HG03097 (cell line): Measurements from ENCODE around the gene HDLBP.

Experiments used
- ATAC-seq: cut with Tn5 transposase; IDR thresholded peaks from one replicate; pipeline ENCODE4 v1.9.1; 2021; ENCODE audit not compliant: unreplicated experiment, low FRiP score

Gene HDLBP

GRCh38 chr2:241234066-241234790 is 81.2 kb downstream of the HDLBP start:
- ATAC-seq = no peak

- ATAC-seq = no peak
Observed at GRCh38 chr2:241232736-241233575, 82.5 kb downstream of the HDLBP start.

GRCh38 chr2:241230435-241230834 is 85.0 kb downstream of the HDLBP start:
- no peak for ATAC-seq

DNA sequence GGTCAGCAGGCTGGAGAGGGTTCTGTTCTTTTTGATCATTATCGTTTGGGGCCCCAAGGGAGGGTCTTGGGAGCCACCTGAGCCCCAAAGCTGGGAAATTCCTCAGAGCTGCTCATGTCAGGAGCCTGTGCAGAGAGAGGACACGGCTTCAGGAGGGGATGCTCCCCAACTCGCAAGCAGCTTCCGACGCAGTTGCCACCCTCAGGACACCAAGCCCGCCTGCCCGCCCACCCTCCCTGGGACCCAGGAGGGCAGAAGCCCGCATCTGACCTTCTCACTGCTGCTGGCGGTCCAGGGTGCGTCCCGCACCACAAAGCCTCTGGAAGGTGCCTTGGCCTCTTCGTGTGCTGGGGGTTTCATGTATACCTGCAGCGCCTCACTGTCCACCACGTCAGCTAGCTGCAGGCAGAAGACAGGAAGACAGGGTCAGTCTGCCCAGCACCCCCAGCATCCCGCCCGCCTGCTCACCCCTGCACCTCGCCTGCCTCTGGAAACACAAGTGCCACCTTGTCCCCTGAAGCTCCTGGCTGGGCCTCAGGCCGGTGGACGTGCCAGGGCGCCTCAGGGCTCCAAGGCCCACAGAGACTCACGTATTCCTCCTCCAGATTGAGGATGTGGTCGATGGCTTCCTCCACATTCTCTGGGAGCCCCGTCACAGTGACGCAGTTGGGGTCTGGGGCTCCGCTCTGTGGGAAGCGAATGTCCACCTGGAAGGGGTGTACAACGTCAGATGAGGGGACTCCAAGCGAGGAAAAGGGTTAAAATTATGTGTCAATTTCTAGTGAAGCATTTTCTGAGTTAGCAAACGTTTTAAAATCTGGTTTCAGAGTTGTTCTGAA is 85.7 kb downstream of the HDLBP start:
- ATAC-seq = no peak

GRCh38 chr2:241228860-241229516 is 86.5 kb downstream of the HDLBP start:
- ATAC-seq = no peak

DNA sequence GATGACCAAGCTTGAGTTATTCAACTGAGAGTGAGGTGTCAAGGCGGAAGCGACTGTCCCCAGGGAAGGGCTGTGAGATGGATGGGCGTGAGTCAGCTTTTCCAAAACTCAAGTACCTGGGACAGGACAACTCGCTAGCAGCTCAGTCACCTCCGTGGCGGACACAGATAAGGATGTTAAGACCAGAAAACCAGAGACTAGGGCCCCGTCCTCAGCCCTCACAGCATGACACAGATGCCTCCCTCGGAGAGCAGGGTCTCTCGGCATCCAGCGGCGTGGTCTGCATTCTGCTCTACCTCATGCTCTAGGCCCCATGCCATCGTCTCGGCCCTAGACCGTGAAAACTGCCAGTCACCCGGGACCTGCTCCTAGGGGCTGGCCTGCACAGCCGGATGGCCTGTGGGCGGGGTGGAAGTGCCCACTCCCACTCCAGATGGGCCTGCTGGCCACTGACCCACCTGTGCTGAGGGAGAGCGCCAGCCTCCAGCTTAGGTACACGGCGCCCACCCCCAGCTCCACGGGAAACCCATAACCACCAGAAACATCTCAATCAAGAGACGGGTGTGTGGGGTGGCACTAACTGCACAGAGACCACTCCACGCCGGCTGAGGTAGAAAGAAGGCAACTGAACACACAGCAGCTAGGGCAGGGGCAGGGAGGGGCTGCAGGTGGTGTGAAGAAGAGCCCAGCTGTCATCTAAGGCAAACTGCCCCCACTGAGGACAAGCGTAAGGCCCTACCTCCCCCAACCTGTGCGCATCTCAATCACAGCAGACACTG is 87.2 kb downstream of the HDLBP start:
- no peak for ATAC-seq

GRCh38 chr2:241227594-241227993 is 87.9 kb downstream of the HDLBP start:
- ATAC-seq = no peak

DNA sequence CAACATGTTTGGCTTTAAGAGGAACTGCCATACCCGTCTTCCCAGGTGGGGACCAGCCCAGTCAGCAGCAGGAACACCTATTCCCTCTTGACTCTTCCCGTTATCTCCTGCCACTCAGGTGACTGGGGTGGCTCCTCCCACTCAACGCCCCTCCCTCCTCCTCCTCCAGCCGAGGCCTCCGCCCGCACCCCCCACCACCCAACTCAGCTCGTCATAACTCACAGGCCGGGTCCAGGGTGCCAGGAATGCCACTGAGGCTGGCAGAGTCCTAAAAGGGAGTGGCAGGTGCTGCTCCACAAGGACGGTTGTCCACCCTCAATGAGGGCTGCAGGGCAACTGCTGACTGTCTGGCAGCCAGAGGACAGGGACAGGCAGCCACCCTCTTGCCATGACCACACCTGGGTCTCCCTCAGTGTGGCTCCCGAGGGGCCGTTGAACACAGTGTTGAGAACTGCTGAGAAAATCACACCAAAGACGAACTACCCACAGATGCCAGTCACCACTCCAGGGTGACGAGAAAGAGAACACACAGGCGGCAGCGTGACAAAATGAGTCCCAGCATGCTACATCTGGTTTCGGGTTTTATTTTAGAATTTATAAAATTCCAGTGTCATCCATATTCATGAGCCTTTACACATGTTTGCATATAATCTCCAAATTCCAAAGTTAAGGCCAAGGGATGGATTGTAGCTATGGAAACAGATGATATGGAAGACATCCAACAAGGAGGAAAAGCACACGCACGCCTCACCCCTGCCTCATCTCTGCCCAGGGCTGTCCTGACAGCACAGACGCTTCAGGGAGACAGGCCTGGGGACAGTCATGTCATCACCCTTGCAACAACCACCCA is 88.5 kb downstream of the HDLBP start:
- ATAC-seq = no peak

GRCh38 chr2:241225983-241226382 is 89.5 kb downstream of the HDLBP start:
- ATAC-seq = no peak

DNA sequence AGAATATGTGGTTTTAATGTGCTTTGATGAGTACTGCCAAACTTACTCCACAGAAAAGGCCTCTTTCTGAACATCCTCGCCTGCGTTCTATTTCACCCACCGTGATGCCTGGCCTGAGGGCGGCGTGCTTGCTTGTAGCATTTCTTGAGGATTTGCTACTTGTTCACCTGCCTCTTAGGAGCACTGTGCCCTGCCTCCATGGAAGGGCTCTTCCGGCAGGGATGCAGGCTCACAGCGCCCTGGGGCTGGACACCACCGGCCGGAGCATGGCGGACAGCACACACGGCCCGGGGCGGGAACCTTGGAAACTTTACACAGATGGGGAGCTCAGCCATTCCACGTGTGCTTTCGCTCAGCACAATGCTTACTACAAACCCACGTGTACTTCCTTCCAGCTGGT is 89.9 kb downstream of the HDLBP start:
- ATAC-seq = no peak

- ATAC-seq = no peak
Observed at GRCh38 chr2:241224851-241225438, 90.5 kb downstream of the HDLBP start.

DNA sequence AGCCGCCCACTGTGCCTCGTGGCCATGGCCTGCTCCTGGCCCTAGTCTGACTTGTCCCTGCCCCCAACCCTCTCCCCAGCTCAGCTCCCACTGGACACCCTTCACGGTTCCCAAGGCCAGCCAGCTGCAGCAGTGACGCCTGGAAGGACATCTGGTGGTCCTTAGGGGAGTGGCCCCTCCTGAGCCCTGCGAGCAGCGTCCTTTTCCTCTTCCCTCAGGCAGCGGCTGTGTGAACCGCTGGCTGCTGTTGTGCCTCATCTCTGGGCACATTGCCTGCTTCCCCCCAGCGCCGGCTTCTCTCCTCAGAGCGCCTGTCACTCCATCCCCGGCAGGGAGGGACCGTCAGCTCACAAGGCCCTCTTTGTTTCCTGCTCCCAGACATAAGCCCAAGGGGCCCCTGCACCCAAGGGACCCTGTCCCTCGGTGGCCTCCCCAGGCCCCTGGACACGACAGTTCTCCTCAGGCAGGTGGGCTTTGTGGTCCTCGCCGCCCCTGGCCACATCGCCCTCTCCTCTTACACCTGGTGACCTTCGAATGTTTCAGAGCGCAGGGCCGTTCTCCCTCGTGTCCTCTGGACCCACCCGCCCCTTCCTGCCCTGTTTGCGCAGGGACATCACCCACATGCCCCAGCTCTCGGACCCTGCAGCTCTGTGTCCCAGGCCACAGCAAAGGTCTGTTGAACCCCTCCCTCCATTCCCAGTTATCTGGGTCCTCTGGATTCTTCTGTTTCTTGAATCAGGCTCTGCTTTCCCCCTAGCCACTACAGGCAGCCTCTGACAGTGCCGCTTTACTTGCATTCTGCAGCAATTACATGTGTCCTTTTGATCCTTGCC is 91.2 kb downstream of the HDLBP start:
- ATAC-seq = no peak

GRCh38 chr2:241223211-241224017 is 92.1 kb downstream of the HDLBP start:
- ATAC-seq = no peak

DNA sequence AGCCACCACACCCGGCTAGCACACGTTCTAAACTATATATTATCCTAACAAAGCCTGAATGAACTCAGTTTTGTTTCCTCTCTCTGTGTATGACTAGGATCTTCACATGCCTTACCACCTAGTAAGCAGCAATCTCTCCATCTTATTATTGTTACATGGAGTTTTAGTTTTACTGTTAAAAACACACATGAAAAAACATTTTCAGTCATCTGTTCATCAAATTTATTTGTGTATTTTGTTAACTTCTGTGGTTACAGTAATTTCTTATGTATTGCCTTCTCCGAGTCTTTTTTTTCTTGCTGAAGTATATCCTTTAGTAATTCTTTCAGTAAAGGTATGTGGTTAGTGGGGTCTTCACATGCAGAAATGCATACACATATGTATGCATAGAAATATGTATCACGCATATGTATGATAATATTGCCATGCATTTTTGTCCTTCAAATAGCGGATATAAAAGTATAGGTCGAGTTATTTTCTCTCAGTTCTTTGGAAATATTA is 95.6 kb downstream of the HDLBP start:
- no peak for ATAC-seq

GRCh38 chr2:241219030-241219382 is 96.5 kb downstream of the HDLBP start:
- ATAC-seq = no peak

DNA sequence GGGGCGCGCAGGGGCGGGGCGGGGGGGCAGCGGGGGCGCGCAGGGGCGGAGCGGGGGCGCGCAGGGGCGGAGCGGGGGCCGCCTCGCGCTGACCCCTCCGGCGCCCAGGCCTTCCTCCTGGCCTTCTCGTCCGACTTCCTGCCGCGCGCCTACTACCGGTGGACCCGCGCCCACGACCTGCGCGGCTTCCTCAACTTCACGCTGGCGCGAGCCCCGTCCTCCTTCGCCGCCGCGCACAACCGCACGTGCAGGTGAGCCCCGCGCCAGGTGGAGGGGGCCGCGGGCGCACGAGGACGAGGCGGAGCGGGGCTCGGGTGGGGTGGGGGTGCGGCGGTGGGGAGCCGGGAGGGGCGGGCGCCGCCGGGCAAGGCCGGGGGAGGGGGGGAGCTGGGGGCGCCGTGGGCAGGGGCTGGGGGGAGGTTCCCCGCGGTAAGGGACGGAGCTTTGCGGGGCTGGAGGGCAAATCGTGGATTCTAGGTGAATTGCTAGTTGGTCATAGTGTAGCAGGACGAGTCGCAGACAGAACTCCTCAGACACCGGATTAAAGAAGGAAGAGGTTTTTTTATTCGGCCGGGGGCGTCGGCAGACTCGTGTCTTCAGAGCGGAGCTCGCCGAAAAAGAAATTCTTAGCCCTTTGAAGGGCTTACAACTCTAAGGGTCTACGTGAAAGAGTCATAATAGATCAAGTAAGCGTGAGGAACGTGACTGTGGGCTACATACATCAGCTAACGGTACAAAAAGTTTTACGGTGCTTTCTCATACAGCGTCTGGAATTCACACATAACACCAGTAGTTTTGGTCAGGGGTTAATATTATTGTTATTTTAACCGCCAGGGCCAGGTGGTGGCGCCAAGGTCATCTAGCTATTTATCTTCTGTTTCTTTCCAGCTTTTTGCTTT is 97.1 kb downstream of the HDLBP start:
- no peak for ATAC-seq
